Dedifferentiated amniotic fluid mesenchymal stem cell (primary cell): ENCODE measurements around the gene ARFGAP2.
"Not testable (repeated sequence)": the region's sequence is repeated elsewhere in the genome, so short reads cannot be mapped to it uniquely, and the experiment has no call there.

Experiments used
- DNase-seq: peaks from one replicate; pipeline ENCODE4 v3.0.0-alpha.2; 2016; ENCODE audit errors: extremely low spot score

ARFGAP2 gene

DNA sequence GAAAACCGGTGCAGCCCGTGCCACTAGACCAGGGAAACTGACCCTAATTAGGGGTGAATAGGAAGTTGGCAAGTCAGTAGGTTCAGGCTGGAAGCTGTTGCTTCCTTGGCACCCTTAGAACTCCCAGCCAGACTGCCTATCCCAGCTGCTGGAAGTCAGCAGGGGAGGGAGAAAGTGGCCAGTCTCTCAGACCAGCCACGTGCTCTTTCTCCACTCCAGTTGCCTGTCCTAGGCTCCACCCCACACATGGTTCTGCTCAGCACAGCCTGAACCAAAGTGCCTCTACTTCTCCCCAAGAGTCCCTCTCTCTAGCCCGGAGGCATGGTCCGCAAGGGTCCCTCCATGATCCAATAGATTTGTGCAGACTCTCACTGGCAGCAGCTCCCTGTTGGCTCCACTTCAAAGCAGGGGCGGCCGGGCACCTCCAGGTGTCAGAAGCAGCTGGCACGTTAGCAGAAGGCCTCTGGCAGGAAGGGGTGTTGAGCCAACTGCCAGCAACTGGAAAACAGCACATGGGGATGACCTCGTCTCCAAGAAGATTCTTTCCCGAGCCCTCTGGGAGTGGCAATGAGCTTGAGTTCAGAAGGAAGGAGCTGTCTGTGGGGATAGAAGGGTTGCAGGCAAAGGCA is 27.7 kb downstream of the ARFGAP2 start:
- DNase-seq, result no peak

DNA sequence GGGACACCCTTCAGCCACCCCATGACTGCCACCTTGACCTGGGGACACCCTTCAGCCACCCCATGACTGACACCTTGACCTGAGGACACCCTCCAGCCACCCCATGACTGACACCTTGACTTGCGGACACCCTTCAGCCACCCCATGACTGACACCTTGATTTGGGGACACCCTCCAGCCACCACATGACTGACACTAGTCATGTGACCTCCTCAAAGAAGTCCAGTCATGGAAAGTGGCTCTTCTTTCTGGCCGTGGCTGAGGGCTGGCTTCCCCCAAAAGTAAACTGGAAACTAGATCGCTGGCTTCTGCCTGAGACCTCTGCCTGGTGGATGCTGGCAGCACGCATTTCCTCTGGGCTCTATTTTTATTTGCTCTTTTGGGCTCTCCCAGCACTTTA is 28.4 kb downstream of the ARFGAP2 start:
- DNase-seq, result no peak

DNA sequence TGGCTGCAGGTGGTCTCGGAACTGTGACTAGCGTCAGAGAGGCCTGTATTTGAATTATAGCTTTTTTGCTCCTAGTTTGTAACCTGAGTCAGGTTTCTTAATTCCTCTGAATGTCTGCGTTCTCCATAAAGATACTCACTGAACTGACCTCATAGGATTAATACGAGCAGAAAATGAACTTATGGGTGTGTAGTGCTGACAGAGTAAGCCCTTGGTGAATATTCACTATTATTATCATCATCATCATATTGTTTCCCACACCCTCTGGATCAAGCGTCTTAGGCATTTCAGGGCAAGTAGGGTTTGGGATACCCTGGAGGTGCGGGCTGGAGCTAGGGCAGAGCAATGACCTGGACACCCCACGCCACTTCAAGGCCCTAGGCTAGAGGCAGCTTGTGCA is 29.0 kb downstream of the ARFGAP2 start:
- no peak for DNase-seq

DNA sequence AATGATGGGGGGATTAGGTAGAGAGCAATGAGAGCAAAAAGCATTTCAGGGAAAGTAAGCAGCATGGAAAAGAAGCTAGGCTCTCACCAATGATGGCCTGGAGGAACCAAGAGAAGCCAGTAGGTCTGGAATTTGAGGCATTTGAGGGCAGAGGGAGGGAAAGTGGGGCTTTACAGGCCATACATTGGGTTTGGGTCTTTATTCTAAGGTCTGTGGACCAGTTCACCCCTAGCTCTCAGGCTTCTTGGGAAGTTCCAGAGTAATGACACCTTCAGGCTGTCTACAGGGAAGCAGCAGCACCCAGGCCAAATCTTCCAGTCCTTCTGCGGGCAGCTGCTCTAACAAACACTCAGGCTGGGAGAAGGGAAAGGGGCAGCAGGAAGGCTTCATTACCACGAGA is 29.4 kb downstream of the ARFGAP2 start:
- DNase-seq, result no peak

DNA sequence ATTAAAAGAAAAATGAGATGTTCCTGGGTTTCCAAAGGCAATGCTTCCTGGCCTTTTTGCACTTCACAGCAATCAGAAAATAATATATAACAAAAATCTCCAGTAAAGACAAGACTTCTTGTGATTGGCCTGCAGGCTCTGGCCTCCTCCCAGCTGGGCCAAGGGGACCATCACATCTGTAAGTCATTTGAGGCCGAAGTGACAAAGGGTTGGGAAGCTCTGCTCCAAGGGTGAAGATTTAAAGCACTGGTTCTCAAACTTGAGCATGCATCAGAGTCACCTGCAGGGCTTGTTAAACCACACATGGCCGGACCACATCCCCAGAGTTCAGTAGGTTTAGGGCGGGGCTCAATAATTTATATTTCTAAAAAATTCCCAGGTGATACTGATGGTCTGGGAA is 32.1 kb downstream of the ARFGAP2 start:
- no peak for DNase-seq

DNA sequence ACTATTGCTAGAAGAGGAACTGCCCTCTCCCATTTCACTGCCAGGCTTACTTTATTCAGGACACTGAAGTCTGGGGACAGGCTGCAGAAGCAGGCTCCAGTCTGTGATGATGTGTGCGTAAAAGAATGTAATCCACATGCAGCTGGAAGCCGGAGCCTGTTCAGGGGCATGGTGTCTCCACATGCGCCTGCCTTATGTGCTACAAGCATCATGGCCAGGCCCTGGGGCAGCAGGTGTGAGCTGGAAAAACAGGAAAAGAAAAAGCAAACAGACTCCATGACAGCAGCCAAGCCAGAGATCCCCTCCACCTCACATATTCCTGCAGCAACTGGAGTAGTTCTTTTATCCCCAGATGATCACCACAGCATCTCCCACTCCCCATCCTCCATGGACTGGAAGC is 33.4 kb downstream of the ARFGAP2 start:
- DNase-seq, result peak; percentile 78

DNA sequence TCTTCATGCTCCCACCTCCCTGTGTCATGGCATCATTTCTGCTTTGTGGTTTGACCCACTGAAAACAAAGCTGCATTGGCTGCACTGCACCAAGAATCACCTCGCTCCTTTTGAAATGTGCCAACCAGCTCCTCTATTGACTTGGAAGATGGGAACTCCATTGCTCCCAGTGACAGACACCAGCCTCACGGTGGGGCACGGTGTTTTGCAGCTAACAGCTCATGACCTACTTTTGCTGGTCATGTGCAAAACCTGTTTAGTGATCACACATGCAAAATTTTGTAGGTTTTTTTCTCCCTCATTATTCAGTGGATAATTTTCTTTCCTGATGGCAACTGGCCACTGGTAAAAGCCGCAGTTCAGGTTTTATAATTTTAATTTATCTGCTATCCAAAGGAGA is 36.8 kb downstream of the ARFGAP2 start:
- DNase-seq, result no peak

DNA sequence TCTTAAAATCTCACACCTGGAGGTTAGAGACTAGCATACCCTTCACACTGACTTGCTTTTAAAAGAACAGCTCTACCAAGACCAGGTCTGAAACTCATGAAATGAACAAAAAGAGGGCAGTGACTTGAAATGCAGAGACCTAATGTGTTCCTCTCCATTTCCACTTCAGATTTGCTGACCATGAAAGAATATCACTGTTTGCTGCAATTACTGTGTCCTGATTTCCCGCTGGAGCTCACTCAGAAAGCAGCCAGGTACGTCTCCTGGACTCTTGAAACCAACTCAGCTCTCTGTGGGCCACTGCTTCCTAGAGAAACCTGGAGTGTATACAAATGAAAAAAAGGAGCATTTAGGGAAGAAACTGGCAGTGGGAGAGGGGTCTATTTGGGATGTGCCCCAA is 39.2 kb downstream of the ARFGAP2 start:
- no peak for DNase-seq

DNA sequence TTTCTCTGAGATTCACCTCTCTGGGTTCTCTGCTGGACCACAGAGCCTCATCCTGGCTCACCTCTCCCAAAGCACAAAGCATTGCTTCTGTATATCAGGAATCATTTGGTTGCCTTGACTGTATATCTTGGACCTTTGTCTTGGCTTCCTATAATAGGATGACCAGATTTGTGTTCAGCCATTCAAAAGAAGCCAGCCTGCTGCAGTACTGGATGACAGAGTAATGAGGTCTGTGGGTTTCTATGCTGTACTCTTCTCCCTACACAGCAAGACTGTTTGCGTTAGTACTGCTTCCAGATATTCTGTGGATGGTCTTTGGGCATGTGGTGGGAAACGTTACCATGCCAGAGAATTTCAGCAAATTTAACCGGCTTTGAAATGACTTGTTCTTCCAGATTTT is 39.8 kb downstream of the ARFGAP2 start:
- no peak for DNase-seq

DNA sequence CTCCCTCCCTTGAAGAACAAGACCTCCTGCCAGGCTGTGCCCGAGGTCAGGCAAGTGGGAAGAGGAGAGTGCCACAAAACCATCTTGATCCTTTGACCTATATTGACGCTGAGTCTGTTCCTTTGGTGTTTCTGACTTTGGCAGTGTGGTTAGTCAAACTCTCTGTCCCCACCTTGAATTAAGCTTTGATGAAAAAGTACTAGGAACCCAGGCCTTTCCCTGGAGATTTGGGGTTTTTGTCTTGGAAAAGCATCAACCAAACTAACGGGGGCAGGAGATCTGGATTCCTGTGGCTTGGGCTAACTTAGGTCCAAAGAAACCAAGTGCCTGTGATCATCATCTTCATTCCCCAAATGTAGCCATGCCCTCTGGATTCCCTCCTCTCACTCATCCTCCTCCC is 40.4 kb downstream of the ARFGAP2 start:
- no peak for DNase-seq

DNA sequence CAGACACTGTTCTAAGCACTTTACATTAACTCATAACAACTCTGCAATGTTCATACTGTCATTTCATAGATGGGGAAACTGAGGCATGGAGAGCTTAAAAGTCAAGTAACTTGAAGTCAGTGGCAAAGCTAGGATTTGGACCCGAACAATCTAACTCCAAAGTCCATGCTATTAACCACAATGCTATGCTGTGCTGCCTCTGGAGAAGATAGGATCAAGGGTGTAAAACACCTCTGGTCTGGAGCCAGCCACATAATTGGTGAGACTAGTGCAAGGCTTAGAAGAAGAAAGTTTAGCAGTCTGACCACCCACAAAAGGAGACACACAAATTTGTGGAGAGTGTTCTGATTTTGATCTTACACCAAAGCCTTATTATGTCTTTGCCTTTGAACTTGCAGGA is 43.7 kb downstream of the ARFGAP2 start:
- peak; percentile 3 for DNase-seq

DNA sequence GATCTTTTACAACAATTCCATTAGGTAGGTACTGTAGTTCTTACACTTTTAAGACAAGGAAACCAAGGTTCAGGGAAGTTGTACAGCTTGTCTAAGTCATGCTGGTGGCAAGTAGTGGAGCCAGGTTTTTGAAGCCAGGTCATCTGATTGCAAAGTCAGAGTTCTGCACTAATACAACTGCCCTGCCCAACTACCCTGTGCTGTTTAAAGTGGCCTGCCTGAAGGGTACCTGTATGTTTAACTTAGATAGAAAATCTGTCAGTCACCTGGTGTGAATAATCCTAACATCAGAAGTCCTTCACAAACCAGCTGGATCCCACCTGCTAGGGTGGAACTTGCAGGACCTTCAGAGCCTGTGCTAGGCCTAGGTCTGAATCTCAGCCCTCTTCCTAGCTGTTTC is 44.2 kb downstream of the ARFGAP2 start:
- peak; percentile 13 for DNase-seq

DNA sequence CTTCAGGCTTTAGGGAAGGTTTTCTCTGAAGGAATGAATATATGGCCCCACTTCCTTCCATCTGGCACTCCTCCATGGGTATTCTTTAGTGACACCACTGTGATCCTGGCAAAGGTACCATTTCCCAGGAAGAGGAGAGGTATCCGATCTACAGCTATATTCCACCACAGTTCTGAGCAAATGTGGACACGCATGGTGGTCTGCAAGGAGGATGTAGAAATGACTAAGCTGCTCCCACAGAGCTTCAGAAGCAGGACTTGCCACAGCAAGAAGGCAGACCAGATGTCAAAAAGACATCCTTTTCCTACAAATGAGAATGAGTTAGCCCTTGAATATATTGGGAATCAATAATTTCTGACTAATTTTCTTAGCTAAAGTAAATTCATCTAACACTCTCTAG is 45.5 kb downstream of the ARFGAP2 start:
- peak; percentile 5 for DNase-seq

DNA sequence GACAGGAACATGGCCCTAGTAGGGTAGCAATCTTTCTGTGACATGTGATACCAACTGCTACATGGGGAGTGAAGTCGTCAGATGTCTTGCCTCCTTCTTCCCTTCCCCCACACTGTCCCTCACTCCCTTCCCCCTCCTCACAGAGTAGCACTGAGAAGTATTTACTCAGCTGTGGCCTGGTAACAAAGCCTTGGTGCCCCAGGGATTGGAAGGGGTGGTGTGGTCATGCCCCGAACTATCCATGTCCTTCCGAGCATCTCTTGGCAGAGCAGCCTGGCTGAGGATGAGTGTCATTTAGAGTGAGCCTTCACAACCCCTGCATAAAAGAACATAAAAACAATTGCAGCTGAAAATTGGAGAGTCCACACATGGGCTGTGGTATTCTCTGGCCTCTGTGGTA is 46.1 kb downstream of the ARFGAP2 start:
- peak; percentile 1 for DNase-seq

DNA sequence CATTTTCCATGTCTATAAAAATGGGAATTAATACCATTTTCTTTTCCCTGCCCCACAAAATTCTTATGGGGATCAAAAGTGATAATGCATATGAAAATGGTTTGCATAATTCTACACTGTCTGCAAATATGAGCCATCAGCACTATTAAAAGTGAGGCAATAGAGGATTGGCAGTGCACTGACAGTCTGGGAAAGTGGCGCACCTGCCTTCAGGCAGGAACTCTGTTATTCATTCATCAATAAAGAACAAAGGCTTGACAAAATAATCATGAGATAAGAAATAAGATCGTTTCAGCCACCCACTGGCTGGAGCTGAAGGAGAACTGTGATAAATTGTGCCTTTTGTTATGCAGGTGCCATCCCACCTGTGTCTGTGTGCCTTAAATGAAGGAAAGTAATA is 49.5 kb downstream of the ARFGAP2 start:
- DNase-seq, result no peak

DNA sequence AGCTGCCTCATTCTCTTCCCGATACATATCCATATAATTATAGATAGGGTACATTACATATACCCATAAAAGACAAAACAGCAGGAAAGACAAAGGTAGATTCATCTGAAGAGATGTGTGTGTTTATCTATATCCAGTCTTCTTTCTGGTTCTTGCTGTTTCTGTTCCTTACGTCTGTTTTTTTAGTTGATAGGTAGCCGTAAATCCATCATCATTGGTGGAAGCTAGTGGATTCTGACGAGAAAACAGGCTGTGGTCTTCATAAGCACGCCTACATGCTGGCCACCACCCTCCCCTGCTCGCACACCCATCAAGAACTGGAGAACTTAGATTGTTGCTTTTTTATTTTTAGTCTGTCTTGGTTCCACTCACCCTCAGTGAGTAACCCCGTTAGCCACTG is 51.6 kb downstream of the ARFGAP2 start:
- no peak for DNase-seq

DNA sequence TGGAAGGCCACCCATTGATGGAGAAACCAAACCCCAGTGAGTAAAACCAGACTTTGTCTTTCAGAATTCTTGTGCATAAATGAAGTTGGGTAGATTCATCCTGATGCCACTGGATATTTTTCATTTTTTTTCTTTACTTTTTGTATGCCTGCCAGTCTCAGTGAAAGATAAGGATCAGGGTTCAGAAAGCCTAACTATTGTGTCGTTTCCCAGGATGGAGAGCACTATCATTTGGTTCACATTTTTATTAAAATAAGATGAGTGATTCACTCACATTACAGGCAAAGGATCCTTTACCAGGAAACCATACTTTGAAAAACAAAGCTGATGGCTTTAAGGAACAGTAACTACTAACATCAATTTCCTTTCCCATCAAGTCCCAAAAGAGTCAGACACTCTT is 52.0 kb downstream of the ARFGAP2 start:
- DNase-seq, result no peak

DNA sequence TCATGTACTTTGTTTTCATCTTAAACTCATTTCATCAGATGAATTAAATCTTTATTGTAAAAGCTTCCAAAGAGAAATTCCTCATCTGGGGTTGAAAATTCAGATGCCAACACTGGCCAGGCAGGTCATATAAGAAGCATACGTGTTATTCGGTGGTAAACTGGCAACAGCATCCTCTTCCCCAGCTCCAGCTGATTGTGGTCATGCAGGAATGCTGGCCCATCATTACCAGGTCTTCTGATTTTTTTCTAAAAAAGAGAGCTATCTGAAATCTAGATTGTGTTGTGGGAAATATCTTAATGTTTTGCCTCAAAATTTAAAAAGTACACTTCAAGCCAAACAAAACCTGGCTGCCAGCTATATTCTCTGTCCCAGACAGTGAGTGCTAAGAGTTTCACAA is 53.6 kb downstream of the ARFGAP2 start:
- DNase-seq, result no peak

DNA sequence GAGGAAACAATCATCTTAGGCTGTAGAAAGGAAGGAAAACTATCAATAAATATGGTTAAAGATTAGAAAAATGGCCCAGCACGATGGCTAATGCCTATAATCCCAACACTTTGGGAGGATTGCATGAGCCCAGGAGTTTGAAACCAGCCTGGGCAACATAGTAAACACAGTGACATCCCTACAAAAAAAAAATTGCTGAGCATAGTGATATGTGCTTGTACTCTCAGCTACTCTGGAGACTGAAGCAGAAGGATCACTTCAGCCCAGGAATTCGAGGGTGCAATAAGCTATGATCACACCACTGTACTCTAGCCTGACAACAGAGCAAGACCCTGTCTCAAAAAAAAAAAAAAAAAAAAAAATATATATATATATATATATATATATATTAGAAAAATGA is 54.9 kb downstream of the ARFGAP2 start:
- no peak for DNase-seq

DNA sequence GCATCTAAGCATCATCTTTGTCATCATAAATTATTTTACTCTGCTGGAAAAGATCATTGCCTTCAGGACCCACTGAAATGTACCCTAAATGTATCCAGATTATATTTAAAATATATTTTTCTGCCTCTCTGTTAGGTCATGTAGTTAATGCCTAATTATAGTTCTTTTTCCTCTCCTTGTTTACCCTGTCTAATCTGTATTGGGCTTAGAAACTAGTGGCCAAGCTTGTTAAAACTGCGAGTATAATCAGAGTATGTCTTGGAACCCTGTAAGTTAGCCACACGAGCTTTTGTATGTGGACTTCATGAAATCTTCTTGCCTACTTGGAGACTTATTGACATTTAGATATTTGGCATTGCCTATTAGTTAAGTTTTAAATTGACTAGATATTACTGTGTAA is 55.6 kb downstream of the ARFGAP2 start:
- DNase-seq, result no peak

DNA sequence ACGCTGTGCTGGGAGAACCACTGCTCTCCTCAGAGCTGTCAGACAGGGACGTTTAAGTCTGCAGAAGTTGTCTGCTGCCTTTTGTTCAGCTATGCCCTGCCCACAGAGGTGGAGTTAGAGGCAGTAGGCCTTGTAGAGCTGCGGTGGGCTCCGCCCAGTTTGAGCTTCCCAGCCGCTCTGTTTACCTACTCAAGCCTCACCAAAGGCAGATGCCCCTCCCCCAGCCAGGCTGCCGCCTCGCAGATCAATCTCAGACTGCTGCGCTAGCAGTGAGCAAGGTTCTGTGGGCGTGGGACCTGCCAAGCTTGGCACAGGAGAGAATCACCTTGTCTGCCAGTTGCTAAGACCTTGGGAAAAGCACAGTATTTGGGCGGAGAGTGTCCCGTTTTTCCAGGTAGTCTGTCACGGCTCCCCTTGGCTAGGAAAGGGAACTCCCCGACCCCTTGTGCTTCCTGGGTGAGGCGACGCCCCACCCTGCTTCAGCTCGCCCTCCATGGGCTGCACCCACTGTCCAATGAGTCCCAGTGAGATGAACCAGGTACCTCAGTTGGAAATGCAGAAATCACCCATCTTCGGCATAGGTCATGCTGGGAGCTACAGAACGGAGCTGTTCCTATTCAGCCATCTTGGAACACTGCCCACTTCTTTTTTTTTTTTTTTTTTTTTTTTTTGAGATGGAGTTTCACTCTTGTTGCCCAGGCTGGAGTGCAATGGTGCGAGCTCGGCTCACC is 57.6 kb downstream of the ARFGAP2 start:
- DNase-seq, result not testable (repeated sequence)
